HepG2 (cell line): ENCODE measurements around the gene SEMA7A. TPM values are rescaled to one million over a fixed set of nuclear protein-coding genes. Genes with fewer than 3 reads are reported as not detected.
A peak's percentile ranks its signal among the peaks of the same experiment; 100 is the strongest.

Experiments used
- ETV5 ChIP-seq: IDR thresholded peaks from 2 replicates; pipeline ENCODE4 v1.6.1; 2018; ENCODE audit warnings: missing biosample characterization, missing genetic modification reagents, inconsistent platforms, borderline replicate concordance
- FOXA3 ChIP-seq: IDR thresholded peaks from 2 replicates; pipeline ENCODE4 v1.6.1; 2016; ENCODE audit warnings: missing genetic modification reagents, missing compliant biosample characterization
- FOXK2 ChIP-seq: fragments of 450-650 bp; IDR thresholded peaks from 2 replicates; pipeline ENCODE4 v1.6.1; 2016
- GATAD2A ChIP-seq: IDR thresholded peaks from 2 replicates; pipeline ENCODE4 v1.6.1; 2016
- HIVEP1 ChIP-seq: sonication (generic); formaldehyde crosslinking; IDR thresholded peaks from 2 replicates; pipeline ENCODE4 v1.4.0; 2020; ENCODE audit warnings: mild to moderate bottlenecking, missing genetic modification reagents
- IRF2 ChIP-seq: IDR thresholded peaks from 2 replicates; pipeline ENCODE4 v1.6.1; 2018; ENCODE audit warnings: missing genetic modification reagents, missing compliant biosample characterization
- SIX1 ChIP-seq: sonication (generic); formaldehyde crosslinking; IDR thresholded peaks from 2 replicates; pipeline ENCODE4 v1.4.0; 2020; ENCODE audit warnings: missing genetic modification reagents, borderline replicate concordance
- SOX5 ChIP-seq: IDR thresholded peaks from 2 replicates; pipeline ENCODE4 v1.6.1; 2016; ENCODE audit warnings: borderline replicate concordance
- SRY ChIP-seq: sonication (generic); formaldehyde crosslinking; IDR thresholded peaks from 2 replicates; pipeline ENCODE4 v1.8.0; 2022; ENCODE audit warnings: mild to moderate bottlenecking, missing genetic modification reagents
- ZNF12 ChIP-seq: sonication (generic); formaldehyde crosslinking; IDR thresholded peaks from 2 replicates; pipeline ENCODE4 v1.5.0; 2020; ENCODE audit warnings: missing genetic modification reagents
- ZNF318 ChIP-seq: sonication (generic); formaldehyde crosslinking; IDR thresholded peaks from 2 replicates; pipeline ENCODE4 v1.4.0; 2020; ENCODE audit warnings: mild to moderate bottlenecking, missing genetic modification reagents
- ZNF451 ChIP-seq: sonication (generic); formaldehyde crosslinking; IDR thresholded peaks from 2 replicates; pipeline ENCODE4 v1.5.0; 2020; ENCODE audit warnings: mild to moderate bottlenecking, missing genetic modification reagents
- ZSCAN25 ChIP-seq: sonication (generic); formaldehyde crosslinking; IDR thresholded peaks from 2 replicates; pipeline ENCODE4 v1.8.0; 2022; ENCODE audit warnings: mild to moderate bottlenecking, missing genetic modification reagents
- polyA plus RNA-seq, 8 experiments: library from polyadenylated mRNA; depleted of rRNA in 3 of 8; stranded (reverse) in 7 of 8; unstranded in 1 of 8; fragments of >200 nt; fragmentation: Illumina TruSeq in 4 of 8; extraction: Trizol in 4 of 8; gene quantifications; 2 replicates each; pipeline versions ENCODE4 v1.2.1 to v1.2.3, GENCODE V29; 2011 to 2016; ENCODE audit warnings: low read depth in 4 of 8, missing spikeins in 1 of 8, mixed read lengths in 1 of 8; ENCODE audit not compliant: insufficient read depth in 1 of 8
- total RNA-seq, 5 experiments: library from RNA; depleted of rRNA; stranded (reverse); fragments of >200 nt; fragmentation: Illumina TruSeq; extraction: Trizol; gene quantifications; 2 replicates each; pipeline ENCODE4 v1.2.3, GENCODE V29; 2016; ENCODE audit warnings: low read depth in 1 of 5
- TF ChIP-seq, protein P1 (sequence below): sonication (generic); formaldehyde crosslinking; IDR thresholded peaks from 2 replicates; pipeline ENCODE4 v1.4.0; 2020; ENCODE audit warnings: missing genetic modification reagents
- TF ChIP-seq, protein P2 (sequence below): IDR thresholded peaks from 2 replicates; pipeline ENCODE4 v1.6.1; 2016; ENCODE audit warnings: low read depth, control low read depth

The SEMA7A gene
- total and polyA plus RNA-seq, 2 of the 13 experiments (the other 11 are each of a cell fraction or from before 2014, with no cell fraction given), result 9.0 to 15.8 TPM

GRCh38 chr15:74443100-74443909 is 9.5 kb upstream of the SEMA7A start (continued):
- TF ChIP-seq, protein P1, sequence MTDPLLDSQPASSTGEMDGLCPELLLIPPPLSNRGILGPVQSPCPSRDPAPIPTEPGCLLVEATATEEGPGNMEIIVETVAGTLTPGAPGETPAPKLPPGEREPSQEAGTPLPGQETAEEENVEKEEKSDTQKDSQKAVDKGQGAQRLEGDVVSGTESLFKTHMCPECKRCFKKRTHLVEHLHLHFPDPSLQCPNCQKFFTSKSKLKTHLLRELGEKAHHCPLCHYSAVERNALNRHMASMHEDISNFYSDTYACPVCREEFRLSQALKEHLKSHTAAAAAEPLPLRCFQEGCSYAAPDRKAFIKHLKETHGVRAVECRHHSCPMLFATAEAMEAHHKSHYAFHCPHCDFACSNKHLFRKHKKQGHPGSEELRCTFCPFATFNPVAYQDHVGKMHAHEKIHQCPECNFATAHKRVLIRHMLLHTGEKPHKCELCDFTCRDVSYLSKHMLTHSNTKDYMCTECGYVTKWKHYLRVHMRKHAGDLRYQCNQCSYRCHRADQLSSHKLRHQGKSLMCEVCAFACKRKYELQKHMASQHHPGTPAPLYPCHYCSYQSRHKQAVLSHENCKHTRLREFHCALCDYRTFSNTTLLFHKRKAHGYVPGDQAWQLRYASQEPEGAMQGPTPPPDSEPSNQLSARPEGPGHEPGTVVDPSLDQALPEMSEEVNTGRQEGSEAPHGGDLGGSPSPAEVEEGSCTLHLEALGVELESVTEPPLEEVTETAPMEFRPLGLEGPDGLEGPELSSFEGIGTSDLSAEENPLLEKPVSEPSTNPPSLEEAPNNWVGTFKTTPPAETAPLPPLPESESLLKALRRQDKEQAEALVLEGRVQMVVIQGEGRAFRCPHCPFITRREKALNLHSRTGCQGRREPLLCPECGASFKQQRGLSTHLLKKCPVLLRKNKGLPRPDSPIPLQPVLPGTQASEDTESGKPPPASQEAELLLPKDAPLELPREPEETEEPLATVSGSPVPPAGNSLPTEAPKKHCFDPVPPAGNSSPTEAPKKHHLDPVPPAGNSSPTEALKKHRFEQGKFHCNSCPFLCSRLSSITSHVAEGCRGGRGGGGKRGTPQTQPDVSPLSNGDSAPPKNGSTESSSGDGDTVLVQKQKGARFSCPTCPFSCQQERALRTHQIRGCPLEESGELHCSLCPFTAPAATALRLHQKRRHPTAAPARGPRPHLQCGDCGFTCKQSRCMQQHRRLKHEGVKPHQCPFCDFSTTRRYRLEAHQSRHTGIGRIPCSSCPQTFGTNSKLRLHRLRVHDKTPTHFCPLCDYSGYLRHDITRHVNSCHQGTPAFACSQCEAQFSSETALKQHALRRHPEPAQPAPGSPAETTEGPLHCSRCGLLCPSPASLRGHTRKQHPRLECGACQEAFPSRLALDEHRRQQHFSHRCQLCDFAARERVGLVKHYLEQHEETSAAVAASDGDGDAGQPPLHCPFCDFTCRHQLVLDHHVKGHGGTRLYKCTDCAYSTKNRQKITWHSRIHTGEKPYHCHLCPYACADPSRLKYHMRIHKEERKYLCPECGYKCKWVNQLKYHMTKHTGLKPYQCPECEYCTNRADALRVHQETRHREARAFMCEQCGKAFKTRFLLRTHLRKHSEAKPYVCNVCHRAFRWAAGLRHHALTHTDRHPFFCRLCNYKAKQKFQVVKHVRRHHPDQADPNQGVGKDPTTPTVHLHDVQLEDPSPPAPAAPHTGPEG (CRISPR knock-in tag), result no peak
- TF ChIP-seq, protein P2, sequence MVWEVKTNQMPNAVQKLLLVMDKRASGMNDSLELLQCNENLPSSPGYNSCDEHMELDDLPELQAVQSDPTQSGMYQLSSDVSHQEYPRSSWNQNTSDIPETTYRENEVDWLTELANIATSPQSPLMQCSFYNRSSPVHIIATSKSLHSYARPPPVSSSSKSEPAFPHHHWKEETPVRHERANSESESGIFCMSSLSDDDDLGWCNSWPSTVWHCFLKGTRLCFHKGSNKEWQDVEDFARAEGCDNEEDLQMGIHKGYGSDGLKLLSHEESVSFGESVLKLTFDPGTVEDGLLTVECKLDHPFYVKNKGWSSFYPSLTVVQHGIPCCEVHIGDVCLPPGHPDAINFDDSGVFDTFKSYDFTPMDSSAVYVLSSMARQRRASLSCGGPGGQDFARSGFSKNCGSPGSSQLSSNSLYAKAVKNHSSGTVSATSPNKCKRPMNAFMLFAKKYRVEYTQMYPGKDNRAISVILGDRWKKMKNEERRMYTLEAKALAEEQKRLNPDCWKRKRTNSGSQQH, result peak; percentile 73; the same call in 1 of the 2 replicates
- TF ChIP-seq ZNF318 (CRISPR knock-in tag), result no peak
- peak; percentile 76 for TF ChIP-seq ETV5 (CRISPR knock-in tag)
- TF ChIP-seq FOXK2, result peak; percentile 89
- TF ChIP-seq HIVEP1 (CRISPR knock-in tag), result no peak
- peak; percentile 83 for TF ChIP-seq SIX1
- TF ChIP-seq ZSCAN25 (CRISPR knock-in tag), result peak; percentile 76
- peak; percentile 97 for TF ChIP-seq FOXA3 (CRISPR knock-in tag)
- TF ChIP-seq GATAD2A, result peak; percentile 92
- TF ChIP-seq SOX5 (CRISPR knock-in tag), result peak; percentile 94
- TF ChIP-seq IRF2 (CRISPR knock-in tag), result peak; percentile 78; the same call in 1 of the 2 replicates
- TF ChIP-seq ZNF451, result no peak
- TF ChIP-seq ZNF12, result peak; percentile 80; the same call in 1 of the 2 replicates
- TF ChIP-seq SRY (CRISPR knock-in tag), result peak; percentile 18; the same call in 1 of the 2 replicates
